Endothelial cell of umbilical vein (primary cell): Measurements from ENCODE around the gene ATPAF1. TPM values are rescaled to one million over a fixed set of nuclear protein-coding genes. Genes with fewer than 3 reads are reported as not detected.

Source experiments
- BruUV-seq: library from RNA; stranded (reverse); fragments of 400-500 nt; replicated peaks from 2 replicates; lab custom pipeline; 2021; lab: Mats Ljungman, UMichigan
- CTCF ChIA-PET: fragments of 300-600, 350-600 bp; sonication (Branson Sonifier 250); formaldehyde crosslinking; loops from one replicate; lab custom pipeline; 2021; ENCODE audit warnings: antibody characterized with exemption, inconsistent platforms; lab: Charles Lee
- POLR2A ChIA-PET: fragments of 300-600, 350-600 bp; sonication (Branson Sonifier 250); formaldehyde crosslinking; loops from one replicate; lab custom pipeline; 2021; ENCODE audit warnings: antibody characterized with exemption, inconsistent platforms; lab: Charles Lee
- DNase-seq: peaks from one replicate; pipeline ENCODE4 v3.0.0-alpha.2; 2011; ENCODE audit warnings: low read depth, low spot score
- FAIRE-seq: peaks from 2 replicates; lab custom pipeline; 2011; peaks lifted over from hg19 to GRCh38; lab: Jason Lieb, UNC
- H2AFZ ChIP-seq: 2 replicates; pipeline ENCODE4 v1.6.0; 2012; ENCODE audit warnings: low read depth, low read length, control low read depth, inconsistent platforms
- H3K27ac ChIP-seq: 2 replicates; pipeline ENCODE4 v1.5.1; 2011; ENCODE audit warnings: low read depth, mild to moderate bottlenecking, control low read depth, low read length, moderate library complexity; ENCODE audit not compliant: insufficient read depth
- H3K27me3 ChIP-seq, 2 experiments: 2 replicates each; pipeline versions ENCODE4 v1.6.0 to v1.6.1; 2011; ENCODE audit warnings: low read length in 2 of 2, mixed read lengths in 1 of 2; ENCODE audit not compliant: control insufficient read depth in 2 of 2, insufficient read depth in 2 of 2
- H3K36me3 ChIP-seq, 2 experiments: 2 replicates in 1 of 2; 3 replicates in 1 of 2; pipeline ENCODE4 v1.5.1; 2011; ENCODE audit warnings: low read length in 2 of 2, mild to moderate bottlenecking in 1 of 2, moderate library complexity in 1 of 2; ENCODE audit not compliant: control insufficient read depth in 2 of 2, insufficient read depth in 2 of 2; ENCODE audit errors: extremely low read depth in 1 of 2
- H3K4me1 ChIP-seq: 3 replicates; pipeline ENCODE4 v1.5.1; 2011; ENCODE audit warnings: mild to moderate bottlenecking, low read length; ENCODE audit not compliant: control insufficient read depth, insufficient read depth; ENCODE audit errors: extremely low read depth
- H3K4me2 ChIP-seq: 2 replicates; pipeline ENCODE4 v1.6.1; 2011; ENCODE audit warnings: low read length, control low read depth, mixed read lengths; ENCODE audit not compliant: insufficient read depth
- H3K4me3 ChIP-seq, 3 experiments: fragments of 200-600 bp in 1 of 3; sonication (generic), shearing (Covaris generic) in 1 of 3; replicated peaks in 1 of 3; 2 replicates each; pipeline ENCODE4 v1.5.1; 2011 to 2016; ENCODE audit warnings: control low read depth in 3 of 3, low read length in 3 of 3, mild to moderate bottlenecking in 2 of 3, inconsistent platforms in 1 of 3, low read depth in 1 of 3, moderate library complexity in 1 of 3; ENCODE audit not compliant: insufficient read depth in 1 of 3
- H3K79me2 ChIP-seq: 2 replicates; pipeline ENCODE4 v1.6.0; 2012; ENCODE audit warnings: low read length, inconsistent platforms; ENCODE audit not compliant: control insufficient read depth, insufficient read depth
- H3K9ac ChIP-seq: replicated peaks from 2 replicates; pipeline ENCODE3; 2011; ENCODE audit warnings: low read length, control low read depth; ENCODE audit not compliant: insufficient read depth; ENCODE audit errors: extremely low read depth
- H3K9me1 ChIP-seq: replicated peaks from 3 replicates; pipeline ENCODE4 v1.6.0; 2011; ENCODE audit warnings: mild to moderate bottlenecking, low read length; ENCODE audit not compliant: control insufficient read depth, insufficient read depth; ENCODE audit errors: extremely low read depth
- H3K9me3 ChIP-seq: replicated peaks from 2 replicates; pipeline ENCODE4 v1.5.1; 2012; ENCODE audit warnings: low read length, inconsistent platforms; ENCODE audit not compliant: control insufficient read depth, insufficient read depth
- H4K20me1 ChIP-seq: replicated peaks from 2 replicates; pipeline ENCODE3; 2011; ENCODE audit warnings: mild to moderate bottlenecking, low read length; ENCODE audit not compliant: control insufficient read depth, insufficient read depth; ENCODE audit errors: extremely low read depth
- CTCF ChIP-seq, 2 donors: IDR thresholded peaks; 1 replicate in 1 of 2; 2 replicates in 1 of 2; pipeline ENCODE4 v1.5.1; 2011; ENCODE audit warnings: low read length in 2 of 2, mild to moderate bottlenecking in 2 of 2, moderate library complexity in 2 of 2, control low read depth in 1 of 2, inconsistent platforms in 1 of 2, low read depth in 1 of 2; ENCODE audit not compliant: insufficient read depth in 1 of 2; ENCODE audit errors: extremely low read depth in 1 of 2
- EZH2 ChIP-seq: IDR thresholded peaks from 2 replicates; pipeline ENCODE4 v1.6.1; 2012; ENCODE audit warnings: borderline replicate concordance, low read depth, mild to moderate bottlenecking, moderate library complexity, low read length, inconsistent platforms; ENCODE audit not compliant: severe bottlenecking
- FOS ChIP-seq: IDR thresholded peaks from 2 replicates; pipeline ENCODE4 v1.6.1; 2011; ENCODE audit warnings: mild to moderate bottlenecking, low read length, moderate library complexity, borderline replicate concordance; ENCODE audit not compliant: insufficient read depth
- GATA2 ChIP-seq: IDR thresholded peaks from 2 replicates; pipeline ENCODE4 v1.7.0; 2011; ENCODE audit warnings: low read depth, mild to moderate bottlenecking, moderate library complexity, mixed read lengths, low read length; ENCODE audit not compliant: insufficient read length, insufficient read depth
- JUN ChIP-seq: IDR thresholded peaks from 2 replicates; pipeline ENCODE4 v1.6.1; 2011; ENCODE audit warnings: borderline replicate concordance, low read depth; ENCODE audit not compliant: insufficient read length, insufficient read depth
- MAX ChIP-seq: IDR thresholded peaks from 2 replicates; pipeline ENCODE4 v1.6.1; 2011; ENCODE audit not compliant: insufficient read depth, insufficient read length
- MYC ChIP-seq: IDR thresholded peaks from one replicate; pipeline ENCODE4 v1.6.1; 2011; ENCODE audit warnings: mild to moderate bottlenecking, low read depth, low read length
- POLR2A ChIP-seq: IDR thresholded peaks from 2 replicates; pipeline ENCODE4 v1.6.1; 2012; ENCODE audit warnings: low read depth, mild to moderate bottlenecking, control low read depth, low read length
- POLR2AphosphoS5 ChIP-seq: IDR thresholded peaks from 2 replicates; pipeline ENCODE4 v1.6.1; 2012; ENCODE audit warnings: low read depth, mild to moderate bottlenecking, control low read depth, low read length, moderate library complexity; ENCODE audit not compliant: insufficient read depth
- dilution Hi-C: fragments of 300-500 bp; cut with MboI; formaldehyde crosslinking; loops from one replicate; pipeline ENCODE4 v1.15.0; 2019; ENCODE audit warnings: low sequenced_read_pairs; ENCODE audit not compliant: extremely low pct_ligation_motif_present
- intact Hi-C: fragments of 100-400 bp; cut with micrococcal nuclease; formaldehyde crosslinking; loops from one replicate; pipeline ENCODE4 v1.10.0; 2022
- polyA plus RNA-seq, 4 experiments: library from polyadenylated mRNA; depleted of rRNA in 3 of 4; stranded (reverse) in 3 of 4; unstranded in 1 of 4; fragments of >200 nt; gene quantifications; 2 replicates each; pipeline versions ENCODE4 v1.2.1 to v1.2.3, GENCODE V29; 2011 to 2012; ENCODE audit warnings: missing spikeins in 1 of 4
- total RNA-seq: library from RNA; stranded (reverse); gene quantifications from 2 replicates; pipeline ENCODE4 v1.2.3, GENCODE V29; 2021

Gene ATPAF1
- total and polyA plus RNA-seq, 2 donors (not counting 3 experiments of a cell fraction or from before 2014, with no cell fraction given), result 28.3 to 29.6 TPM

GRCh38 chr1:46642115-46642680 is 26.0 kb downstream of the ATPAF1 start:
- Histone ChIP-seq H3K4me2 (no peak overlapping the region), H3K9me1 (no peaks in the 10 kb centered on the region), H3K27ac (no peak overlapping the region), H3K79me2 (no peaks in the 10 kb centered on the region), H3K9me3 (no peaks in the 10 kb centered on the region), H4K20me1 (no peaks in the 10 kb centered on the region), H3K36me3 (peaks cover 0 to 3% of the 10 kb centered on the region in 2 experiments), H2AFZ (no peak overlapping the region), H3K27me3 (no peaks in the 10 kb centered on the region), H3K9ac (no peak overlapping the region), H3K4me1 (no peaks in the 10 kb centered on the region), H3K4me3 (no peak overlapping the region)
- no peak for FAIRE-seq
- ChIA-PET POLR2A (no interaction called here), CTCF (interaction anchor here (1.4 kb wide), 1 partner anchor 11 kb away, joined by 6 read pairs; no protein-coding TSS in a partner anchor)
- dilution Hi-C loops, result no loop called here
- BruUV-seq, result no TSS peak
- intact Hi-C loops, result no loop called here
- no peak for DNase-seq
- no peak for TF ChIP-seq POLR2AphosphoS5
- no peak for TF ChIP-seq MYC
- TF ChIP-seq GATA2, result no peak
- TF ChIP-seq EZH2, result no peak
- no peak for TF ChIP-seq FOS
- no peak for TF ChIP-seq MAX
- TF ChIP-seq JUN, result no peak
- TF ChIP-seq POLR2A, result no peak
- no peak for TF ChIP-seq CTCF (IDR thresholded peaks at IDR 0.05; ENCODE audit: extremely low read depth in 1 of 2, insufficient read depth in 1 of 2, low read depth in 1 of 2, low read length in 2 of 2)
